HG02623 (cell line): Measurements from ENCODE around the gene GLCCI1.

ENCODE experiments used
- ATAC-seq: cut with Tn5 transposase; IDR thresholded peaks from one replicate; pipeline ENCODE4 v1.9.1; 2021; ENCODE audit warnings: moderate library complexity; ENCODE audit not compliant: unreplicated experiment

GLCCI1 gene

DNA sequence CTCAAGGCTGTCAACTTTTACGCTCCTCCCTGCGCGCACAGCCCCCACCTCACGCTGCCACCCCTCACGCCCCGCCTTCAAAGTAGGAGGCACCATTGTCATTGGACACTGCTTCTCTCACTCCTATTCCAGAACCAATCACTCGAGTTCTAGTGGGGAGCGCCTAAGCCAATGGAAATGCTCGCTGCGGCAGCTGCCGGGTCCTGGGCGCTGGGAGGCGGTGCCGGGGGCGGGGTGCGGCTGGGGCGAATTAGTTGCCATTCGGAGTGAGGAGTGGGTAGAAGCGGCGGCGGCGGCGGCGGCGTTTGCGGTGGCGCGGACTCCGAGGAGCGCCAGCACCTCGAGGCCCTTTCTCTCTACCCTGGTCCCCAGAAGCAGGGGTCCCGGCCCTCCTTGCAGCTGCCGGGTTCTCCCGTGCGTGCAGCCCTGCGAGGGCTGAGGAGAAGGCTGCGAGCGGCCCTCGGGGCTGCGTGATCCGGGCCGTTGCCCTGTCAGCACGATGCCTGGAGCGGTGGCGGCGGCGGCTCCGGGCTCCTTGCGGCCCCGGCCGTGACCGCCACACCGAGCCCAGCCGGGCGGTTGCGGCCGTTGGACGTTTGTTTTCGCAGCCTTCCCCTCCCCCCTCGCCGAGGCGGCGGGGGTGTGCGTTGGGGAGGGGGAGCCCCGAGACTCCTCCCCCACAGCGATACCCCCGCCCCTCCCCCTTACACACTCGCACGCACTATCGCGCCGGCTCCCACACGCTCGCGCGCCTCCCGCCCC, at the start of gene GLCCI1:
TSS of gene GLCCI1 (plus strand) at position 253 of the 762 bp plus-strand sequence. CDS start 555 bp downstream, outside the sequence.
- peak; percentile 71 for ATAC-seq

DNA sequence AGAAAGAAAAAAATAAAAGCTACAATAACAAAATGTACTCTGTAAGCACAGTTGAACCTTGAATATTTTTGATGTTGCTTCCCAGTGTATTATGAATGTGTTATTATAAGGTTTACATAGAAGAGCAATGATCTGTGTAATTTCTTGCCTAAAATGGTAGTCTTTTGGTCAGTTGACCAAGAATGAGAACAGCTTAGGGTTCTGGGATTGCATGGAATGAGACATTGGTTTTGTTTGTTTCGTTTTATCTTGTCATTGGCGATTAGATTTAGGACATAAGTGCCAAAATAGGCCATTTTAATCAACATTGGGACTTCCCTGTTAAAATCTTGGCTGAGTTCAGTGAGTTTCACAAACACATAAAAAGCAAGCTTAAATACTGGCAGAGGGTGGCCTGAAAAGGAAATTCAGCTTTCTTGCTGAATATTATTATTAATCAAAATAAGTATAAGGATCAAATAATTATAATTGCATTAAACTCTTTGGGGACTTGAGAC, 49.1 kb upstream of the GLCCI1 start:
- ATAC-seq: no peak

DNA sequence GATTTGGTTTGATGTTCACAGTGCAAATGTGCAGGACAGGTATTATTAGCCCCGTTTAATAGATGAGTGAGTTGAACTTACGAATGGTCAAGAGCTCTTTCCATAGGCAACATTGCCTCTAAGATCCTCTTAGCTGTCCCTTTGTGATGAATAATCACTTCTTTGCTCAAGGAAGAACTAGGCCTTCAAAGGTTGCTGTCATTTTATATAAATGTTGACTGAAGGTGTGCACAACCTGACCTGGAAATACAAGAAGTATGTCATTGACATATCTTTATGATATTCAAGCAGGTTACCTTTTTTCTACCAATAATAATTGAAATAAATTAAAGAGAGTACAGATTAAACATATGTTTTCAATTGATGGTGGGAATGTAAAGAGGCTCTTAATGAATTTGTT, 48.5 kb upstream of the GLCCI1 start:
- ATAC-seq: no peak

DNA sequence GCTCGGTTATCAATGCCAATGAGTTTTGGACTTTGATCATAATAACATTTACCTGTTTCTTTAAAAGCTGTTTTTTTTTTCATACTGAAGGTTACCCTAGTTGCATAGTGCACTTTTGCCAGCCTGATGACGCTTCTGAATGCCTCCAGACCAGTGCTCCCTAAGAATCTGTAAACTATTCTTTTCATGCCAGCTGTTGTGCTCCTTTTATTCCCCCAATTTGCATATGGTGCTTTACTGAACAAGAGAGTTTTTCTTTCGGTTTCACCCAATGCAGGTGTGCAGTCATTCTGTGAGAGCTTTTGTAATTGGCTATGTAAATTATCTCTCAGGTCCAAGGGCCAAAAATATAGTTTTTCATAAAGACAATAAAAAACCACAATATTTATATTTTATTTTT, 48.1 kb upstream of the GLCCI1 start:
- ATAC-seq: peak; percentile 89

DNA sequence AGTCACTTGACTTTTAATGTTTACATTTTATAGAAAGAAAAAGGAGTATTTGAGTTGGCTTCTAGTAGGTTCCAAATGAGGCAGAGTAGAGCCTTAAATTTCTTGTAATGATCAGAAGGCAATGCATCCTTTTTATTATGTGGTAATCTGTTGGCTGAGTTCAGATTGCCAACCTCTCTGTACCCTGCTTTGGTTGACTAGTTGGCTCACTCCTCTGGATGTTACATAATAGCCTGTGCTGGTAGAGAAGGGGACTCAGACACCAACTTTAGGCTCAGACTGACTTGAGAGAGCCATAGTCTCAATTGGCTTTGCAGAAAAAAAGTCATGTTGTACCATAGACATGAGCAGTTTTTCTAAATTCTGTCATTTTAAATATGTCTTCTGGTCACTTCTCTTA, 46.8 kb upstream of the GLCCI1 start:
- ATAC-seq: no peak

DNA sequence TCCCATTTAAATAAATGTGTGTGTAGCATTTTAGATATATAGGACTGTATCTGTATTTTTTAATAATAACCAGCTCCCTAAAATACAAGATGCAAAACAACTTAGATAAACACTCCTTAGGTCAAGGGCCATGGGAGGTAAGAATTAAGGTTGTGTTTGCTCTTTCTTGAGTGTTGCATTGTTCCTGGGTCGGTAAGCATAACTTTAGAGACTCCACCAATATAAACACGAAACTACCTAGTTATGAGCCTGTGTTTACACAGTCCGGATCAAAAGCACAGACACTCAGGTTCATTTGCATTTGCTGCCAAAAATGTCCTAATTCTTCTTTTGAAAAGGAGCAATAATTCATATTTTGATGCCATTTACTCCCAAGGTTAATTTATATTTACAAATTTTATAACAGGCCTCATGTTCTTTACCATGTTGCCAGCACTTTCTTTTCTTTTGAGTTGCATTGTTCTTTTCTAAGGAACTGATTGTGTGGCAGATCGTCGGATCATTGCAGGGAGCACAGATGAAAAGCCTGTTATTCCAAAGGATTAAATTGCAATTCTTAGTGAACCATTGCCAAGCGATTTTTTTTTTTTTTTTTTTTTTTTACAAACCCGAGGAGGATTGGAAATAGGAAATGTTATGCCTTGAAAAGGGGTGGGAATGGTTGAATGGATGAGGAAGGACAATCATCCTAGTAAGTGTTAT, 45.8 kb upstream of the GLCCI1 start:
- no peak for ATAC-seq

DNA sequence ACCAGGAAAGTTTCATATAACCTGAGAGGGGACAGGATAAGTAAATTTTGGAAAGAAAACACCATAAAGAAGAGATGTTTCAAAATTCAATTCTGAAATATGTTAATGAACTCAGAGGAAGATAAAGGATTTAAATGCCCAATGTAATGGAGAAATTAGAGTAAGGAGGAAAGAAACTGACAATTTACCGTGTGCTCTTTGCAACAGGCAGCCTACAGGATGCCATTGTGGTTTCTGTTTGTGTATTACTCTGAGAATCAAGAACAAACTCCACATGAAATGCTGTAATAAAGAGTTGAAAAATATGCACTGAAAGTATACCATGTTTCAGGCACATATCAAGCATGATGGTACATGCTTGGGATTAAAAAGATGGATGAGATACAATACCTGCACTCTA, 44.8 kb upstream of the GLCCI1 start:
- ATAC-seq: no peak

DNA sequence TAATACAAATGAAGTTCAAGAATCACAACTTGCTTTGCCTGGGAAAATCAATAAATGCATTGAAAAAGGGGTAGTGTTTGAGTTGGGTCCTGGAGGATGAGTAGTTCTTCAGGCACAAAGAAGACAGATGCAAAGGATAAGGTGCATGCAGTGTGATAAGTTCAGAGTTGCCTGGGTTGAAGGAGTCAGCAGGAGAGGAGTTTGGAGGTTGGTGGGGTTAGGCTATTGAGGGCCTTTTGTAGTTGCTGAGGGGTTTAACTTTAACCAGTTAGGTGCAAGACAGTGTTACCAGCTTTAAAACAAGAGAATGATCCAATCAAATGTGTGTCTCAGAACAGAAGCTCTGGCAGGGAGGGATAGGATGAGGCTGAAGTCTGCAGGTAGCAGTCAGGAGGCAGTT, 44.3 kb upstream of the GLCCI1 start:
- ATAC-seq: no peak

DNA sequence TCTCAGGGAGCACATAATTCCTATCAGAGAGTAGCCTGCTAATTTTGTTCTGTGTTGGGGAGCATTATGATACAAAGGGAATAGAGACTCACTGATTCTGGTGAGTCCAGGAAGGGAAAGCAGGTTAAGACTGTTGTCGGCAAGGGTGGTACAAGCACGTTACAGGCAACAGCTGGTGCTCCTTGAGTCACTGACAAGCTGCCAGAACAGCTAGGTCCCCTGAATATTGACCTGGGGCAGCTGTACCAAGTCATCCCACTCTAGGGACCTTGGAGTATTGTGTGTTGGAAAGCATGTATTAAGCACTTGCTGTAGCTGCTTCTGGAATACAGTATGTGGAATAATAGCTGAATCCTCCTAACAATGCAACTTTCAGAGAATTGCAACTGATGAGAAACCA, 37.0 kb upstream of the GLCCI1 start:
- no peak for ATAC-seq

DNA sequence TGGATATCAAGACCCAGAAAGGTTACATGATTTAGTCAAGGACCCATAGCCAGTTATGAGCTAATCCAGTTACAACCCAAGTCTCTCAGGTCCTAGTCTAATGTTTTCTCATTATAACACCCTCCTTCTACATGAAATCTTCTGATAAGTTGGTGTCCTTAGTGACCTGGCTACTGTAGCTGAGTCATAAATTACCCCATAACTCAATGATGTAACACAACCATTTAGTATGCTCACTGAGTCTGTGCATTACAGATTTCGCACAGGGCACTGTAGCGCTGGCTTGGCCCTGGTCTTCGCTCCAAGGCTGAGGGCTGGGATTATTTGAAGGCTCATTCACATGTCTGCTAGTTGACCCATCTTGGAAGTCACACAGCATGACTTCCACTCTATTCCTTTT, 36.0 kb upstream of the GLCCI1 start:
- no peak for ATAC-seq

DNA sequence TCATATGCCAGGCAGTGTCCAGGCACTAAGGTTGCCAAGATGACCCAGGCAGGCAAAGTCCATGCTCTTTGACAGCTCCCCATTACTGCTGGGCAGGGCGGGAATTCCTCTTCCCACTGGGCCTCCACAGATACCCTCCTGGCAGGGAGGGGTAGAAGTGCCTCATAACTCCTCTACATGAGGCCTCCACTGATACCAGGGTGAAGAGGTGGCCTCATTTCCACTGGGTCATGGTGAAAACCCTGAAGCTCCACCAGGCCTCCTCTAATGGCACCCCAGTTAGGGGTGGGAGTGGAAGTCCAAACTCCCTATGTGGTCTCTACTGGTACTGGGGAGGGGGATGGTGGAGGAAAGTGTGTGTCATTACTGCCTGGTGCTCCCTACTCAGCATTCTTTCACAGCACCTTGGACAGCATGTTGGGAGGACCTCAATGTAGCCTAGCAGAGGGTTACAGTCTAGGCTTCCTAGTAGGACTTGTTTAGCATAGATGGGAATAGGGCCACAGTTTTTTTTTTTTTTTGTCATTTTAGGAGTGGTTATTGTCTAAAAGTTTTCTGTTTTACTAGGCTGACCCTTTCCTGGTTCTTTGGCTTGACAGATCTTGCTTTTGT, 34.6 kb upstream of the GLCCI1 start:
- no peak for ATAC-seq

DNA sequence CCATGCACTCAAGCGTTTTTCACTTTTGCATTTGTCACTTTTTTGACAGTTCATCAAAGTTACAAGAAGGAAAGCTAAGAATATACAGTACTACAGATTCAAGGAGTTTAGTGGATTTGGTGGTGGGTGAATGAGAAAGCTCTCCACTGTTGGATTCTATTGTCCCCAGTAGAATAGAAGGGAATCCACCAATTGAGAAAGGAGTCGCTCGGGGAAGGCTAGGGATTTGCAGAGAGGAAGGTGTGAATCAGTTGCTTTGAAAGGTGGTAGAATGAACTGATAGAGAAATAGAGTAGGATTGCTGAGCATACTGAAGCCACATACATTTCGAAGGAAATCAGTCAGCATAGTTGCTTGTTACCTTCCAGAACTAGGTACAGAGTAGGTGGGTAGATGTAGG, 33.7 kb upstream of the GLCCI1 start:
- ATAC-seq: no peak

DNA sequence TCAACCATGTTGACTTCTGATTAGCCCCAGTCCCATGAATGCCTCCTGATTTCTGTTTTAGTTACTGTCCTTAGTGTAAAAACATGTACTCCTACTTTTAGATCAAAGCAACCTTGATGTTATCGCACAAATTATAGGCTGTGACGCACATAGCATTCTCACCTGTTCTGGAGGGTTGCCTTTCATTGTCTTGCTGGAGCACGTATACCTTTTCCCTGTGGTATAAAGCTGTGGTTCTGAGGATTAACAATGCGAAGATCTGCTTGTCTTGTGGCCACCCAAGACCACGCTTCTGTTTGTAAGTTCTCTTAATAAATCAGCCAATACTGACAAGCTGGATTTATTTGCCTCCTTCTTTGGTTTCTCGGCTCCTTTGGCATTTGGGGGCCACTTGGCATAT, 30.1 kb upstream of the GLCCI1 start:
- no peak for ATAC-seq

DNA sequence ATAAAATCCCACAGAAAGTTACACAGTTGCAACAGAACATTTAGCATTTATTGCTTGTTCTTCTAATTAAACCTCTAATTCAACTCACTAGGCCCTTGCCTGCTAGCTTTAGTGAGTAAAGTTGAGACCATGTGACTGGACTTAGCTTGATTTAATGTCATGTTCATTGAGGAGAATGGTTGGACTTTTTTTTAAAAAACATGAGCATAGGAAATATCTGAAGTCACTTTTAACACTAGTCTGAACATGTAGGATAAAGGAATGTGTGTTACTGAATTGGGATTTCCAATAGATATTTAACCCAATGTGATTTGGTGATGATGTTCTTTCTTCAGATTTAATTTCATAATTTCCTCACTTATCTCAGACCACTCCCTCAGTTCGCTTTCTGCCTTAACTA, 24.6 kb upstream of the GLCCI1 start:
- ATAC-seq: no peak

DNA sequence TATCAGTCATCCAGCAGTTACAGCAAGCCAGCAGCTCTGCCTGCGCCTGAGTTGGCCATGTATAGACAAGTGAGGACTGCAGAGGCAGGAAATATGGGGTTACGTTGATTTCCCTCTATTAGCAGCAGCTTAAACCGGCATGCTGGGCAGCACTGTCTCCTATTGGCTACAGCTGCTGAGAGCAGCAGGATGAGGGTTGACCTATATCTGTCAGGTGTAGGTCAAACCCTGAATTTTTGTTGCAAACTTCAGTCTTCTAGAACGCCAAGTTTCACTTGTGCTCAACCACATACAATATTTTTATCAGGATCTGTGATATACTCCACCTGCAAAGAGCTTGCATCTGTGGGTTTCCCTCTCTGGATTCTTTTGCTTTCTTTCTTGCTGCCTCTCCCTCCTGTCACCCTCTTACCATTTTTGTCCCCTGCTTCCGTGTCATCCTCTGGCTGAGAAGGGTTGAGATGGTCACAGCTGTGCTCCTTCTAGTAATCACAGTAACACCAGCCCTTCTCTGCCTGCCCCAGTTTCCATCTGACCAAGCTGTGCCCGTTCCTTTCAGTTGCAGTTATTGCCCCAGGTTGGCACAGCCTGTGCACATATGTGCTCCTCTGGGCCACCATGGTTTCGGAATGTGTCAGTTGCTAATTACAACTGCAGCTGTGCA, 23.8 kb upstream of the GLCCI1 start:
- ATAC-seq: peak; percentile 88

DNA sequence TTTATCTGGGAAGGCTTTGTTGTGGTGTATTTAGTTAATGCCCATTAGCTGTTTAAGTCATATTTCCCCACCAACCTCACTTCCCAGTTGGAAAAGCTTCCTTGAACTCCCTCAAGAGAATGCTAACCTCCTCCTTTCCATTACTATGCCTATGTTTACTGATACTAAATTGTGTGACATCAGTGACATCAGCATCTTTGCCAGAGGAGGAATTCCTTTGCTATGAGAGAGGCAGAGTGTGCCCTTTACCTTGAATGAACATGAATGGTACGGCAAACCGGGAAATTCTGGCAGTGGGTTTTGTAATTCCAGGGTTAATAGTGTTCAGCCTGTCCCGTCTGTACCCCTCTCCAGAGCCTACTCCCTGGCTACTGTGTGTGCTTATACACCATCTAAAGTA, 22.1 kb upstream of the GLCCI1 start:
- ATAC-seq: no peak

DNA sequence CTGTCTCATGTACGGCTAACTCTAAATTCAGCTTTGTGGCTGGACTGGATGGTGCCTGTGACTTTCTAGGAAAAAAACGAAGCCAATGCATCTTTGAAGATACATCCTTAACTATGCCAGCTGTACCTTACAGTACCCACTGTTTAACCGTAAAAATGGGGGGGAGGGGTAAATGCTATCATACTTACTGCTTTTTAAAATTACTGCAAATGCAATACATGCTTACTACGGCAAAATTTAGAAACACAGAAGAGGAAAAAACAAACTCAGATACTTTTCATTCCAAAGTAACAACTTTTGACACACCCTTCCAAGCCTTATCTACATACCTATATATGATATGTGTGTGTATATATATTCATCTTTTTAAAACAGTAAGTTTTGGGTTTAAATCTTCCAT, 20.4 kb upstream of the GLCCI1 start:
- no peak for ATAC-seq

DNA sequence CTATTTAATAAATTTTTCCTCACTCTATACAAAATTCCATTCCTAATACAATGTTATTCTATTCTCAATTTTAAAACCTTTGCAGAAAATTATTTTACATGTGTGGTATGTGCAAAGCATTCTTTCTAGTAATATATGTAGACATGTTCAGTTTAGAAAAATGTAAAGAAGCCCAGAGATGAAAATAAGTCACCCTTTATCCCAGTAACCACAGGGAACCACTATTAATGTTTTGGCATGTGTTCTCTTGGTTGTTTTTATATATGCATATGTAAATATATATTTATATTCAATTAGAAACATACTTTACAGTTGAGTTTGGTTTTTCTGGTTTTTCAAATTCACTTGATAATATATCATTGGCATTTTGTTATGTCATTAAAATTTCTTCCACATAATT, 14.8 kb upstream of the GLCCI1 start:
- ATAC-seq: no peak

DNA sequence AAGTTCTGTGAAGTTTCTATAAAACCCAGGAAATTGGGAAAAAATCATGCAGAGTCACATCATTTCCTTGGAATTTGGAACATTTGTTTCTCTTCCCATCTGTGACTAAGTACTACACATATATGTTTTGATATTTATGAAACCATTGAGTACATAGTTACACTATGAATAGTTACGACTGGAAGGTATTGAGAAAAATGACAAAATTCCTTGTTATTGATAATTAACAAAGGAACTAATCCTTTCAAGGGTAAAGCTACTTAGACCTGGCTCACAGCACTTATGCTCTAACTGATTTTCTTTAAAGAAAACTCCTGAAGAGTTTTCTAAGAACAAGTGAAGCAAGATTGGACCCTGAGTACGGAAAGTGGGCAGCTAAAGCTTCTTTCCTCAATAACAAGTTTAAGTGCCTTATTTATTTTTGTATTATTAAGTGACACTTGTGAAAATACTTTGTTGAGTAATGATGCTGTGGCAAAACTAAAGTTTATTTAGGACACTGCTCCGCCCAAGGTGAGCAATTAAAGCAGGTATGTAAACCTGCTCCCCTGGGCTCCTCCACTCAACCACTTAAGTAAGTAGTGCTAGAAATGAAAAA, 12.0 kb upstream of the GLCCI1 start:
- no peak for ATAC-seq

DNA sequence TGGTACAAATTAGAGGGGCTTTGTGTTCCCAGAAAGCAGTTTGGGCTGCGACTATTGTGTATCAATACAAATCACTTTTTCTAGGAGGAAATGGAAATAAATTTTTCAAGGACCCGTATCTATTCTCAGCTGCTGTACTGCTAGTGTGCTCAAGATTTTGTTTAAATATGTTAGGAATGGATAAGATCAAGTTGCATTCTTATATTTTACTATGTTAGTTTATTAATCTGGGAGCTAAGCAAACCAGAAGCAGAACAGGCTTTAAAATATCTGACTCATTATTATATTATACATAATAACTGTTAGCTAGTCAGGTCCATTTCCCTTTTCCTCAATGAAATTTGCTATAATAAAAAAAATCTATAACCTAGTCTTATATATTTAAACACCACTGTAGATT, 11.1 kb upstream of the GLCCI1 start:
- ATAC-seq: no peak
